Measurements from ENCODE around the gene SLC39A11.

The SLC39A11 gene

GRCh38 chr17:73048170-73048569 is 44.3 kb downstream of the SLC39A11 start:
- in situ Hi-C loops (cut with HindIII; ENCODE audit: low sequenced_read_pairs) = no loop called here

GRCh38 chr17:73045724-73046123 is 46.8 kb downstream of the SLC39A11 start:
- in situ Hi-C loops (cut with HindIII; ENCODE audit: low sequenced_read_pairs) = no loop called here

GRCh38 chr17:73043686-73044581 is 48.6 kb downstream of the SLC39A11 start:
- in situ Hi-C loops (cut with HindIII; ENCODE audit: low sequenced_read_pairs) = no loop called here

- in situ Hi-C loops (cut with HindIII; ENCODE audit: low sequenced_read_pairs) = no loop called here
These were observed 49.4 kb downstream of the SLC39A11 start for GRCh38 chr17:73042809-73043685.

- in situ Hi-C loops (cut with HindIII; ENCODE audit: low sequenced_read_pairs) = no loop called here
These were observed 50.3 kb downstream of the SLC39A11 start for GRCh38 chr17:73042225-73042624.

GRCh38 chr17:73039282-73039681 is 53.2 kb downstream of the SLC39A11 start:
- in situ Hi-C loops (cut with HindIII; ENCODE audit: low sequenced_read_pairs) = no loop called here

GRCh38 chr17:73031472-73031871 is 61.0 kb downstream of the SLC39A11 start:
- in situ Hi-C loops (cut with HindIII; ENCODE audit: low sequenced_read_pairs) = no loop called here

GRCh38 chr17:73030995-73031394 is 61.5 kb downstream of the SLC39A11 start:
- in situ Hi-C loops (cut with HindIII; ENCODE audit: low sequenced_read_pairs) = no loop called here

GRCh38 chr17:73030501-73030921 is 62.0 kb downstream of the SLC39A11 start:
- in situ Hi-C loops (cut with HindIII; ENCODE audit: low sequenced_read_pairs) = no loop called here

GRCh38 chr17:73029991-73030390 is 62.5 kb downstream of the SLC39A11 start:
- in situ Hi-C loops (cut with HindIII; ENCODE audit: low sequenced_read_pairs) = no loop called here

GRCh38 chr17:73029021-73029420 is 63.5 kb downstream of the SLC39A11 start:
- in situ Hi-C loops (cut with HindIII; ENCODE audit: low sequenced_read_pairs) = no loop called here

- in situ Hi-C loops (cut with HindIII; ENCODE audit: low sequenced_read_pairs) = no loop called here
These were observed 64.2 kb downstream of the SLC39A11 start for GRCh38 chr17:73028299-73028755.

- in situ Hi-C loops (cut with HindIII; ENCODE audit: low sequenced_read_pairs) = no loop called here
These were observed 65.3 kb downstream of the SLC39A11 start for GRCh38 chr17:73027130-73027741.

GRCh38 chr17:73025041-73025560 is 67.4 kb downstream of the SLC39A11 start:
- in situ Hi-C loops (cut with HindIII; ENCODE audit: low sequenced_read_pairs) = no loop called here

- in situ Hi-C loops (cut with HindIII; ENCODE audit: low sequenced_read_pairs) = loop anchor here (5.0 kb wide), 3 partner anchors 34 to 89 kb away; no protein-coding TSS in a partner anchor
These were observed 68.7 kb downstream of the SLC39A11 start for GRCh38 chr17:73023759-73024158.

GRCh38 chr17:73022694-73023093 is 69.8 kb downstream of the SLC39A11 start:
- in situ Hi-C loops (cut with HindIII; ENCODE audit: low sequenced_read_pairs) = loop anchor here (5.0 kb wide), 3 partner anchors 35 to 90 kb away; no protein-coding TSS in a partner anchor

GRCh38 chr17:73021771-73022170 is 70.7 kb downstream of the SLC39A11 start:
- in situ Hi-C loops (cut with HindIII; ENCODE audit: low sequenced_read_pairs) = loop anchor here (5.0 kb wide), 3 partner anchors 36 to 91 kb away; no protein-coding TSS in a partner anchor

GRCh38 chr17:73020110-73020509 is 72.4 kb downstream of the SLC39A11 start:
- in situ Hi-C loops (cut with HindIII; ENCODE audit: low sequenced_read_pairs) = loop anchor here (5.0 kb wide), 3 partner anchors 37 to 92 kb away; no protein-coding TSS in a partner anchor

GRCh38 chr17:73018599-73018998 is 73.9 kb downstream of the SLC39A11 start:
- in situ Hi-C loops (cut with HindIII; ENCODE audit: low sequenced_read_pairs) = no loop called here

- in situ Hi-C loops (cut with HindIII; ENCODE audit: low sequenced_read_pairs) = no loop called here
These were observed 74.8 kb downstream of the SLC39A11 start for GRCh38 chr17:73017658-73018057.
